GM12892 (cell line): ENCODE measurements around the gene ASF1B.

Source experiments
- POLR2A ChIP-seq: IDR thresholded peaks from 2 replicates; pipeline ENCODE4 v1.6.1; 2011; ENCODE audit warnings: low read depth, low read length, control low read depth
- POLR2AphosphoS5 ChIP-seq: IDR thresholded peaks from 2 replicates; pipeline ENCODE4 v1.6.1; 2011; ENCODE audit warnings: low read depth, low read length, control low read depth
- TAF1 ChIP-seq: IDR thresholded peaks from 2 replicates; pipeline ENCODE4 v1.6.1; 2011; ENCODE audit warnings: low read depth, mild to moderate bottlenecking, control low read depth, low read length, borderline replicate concordance

DNA sequence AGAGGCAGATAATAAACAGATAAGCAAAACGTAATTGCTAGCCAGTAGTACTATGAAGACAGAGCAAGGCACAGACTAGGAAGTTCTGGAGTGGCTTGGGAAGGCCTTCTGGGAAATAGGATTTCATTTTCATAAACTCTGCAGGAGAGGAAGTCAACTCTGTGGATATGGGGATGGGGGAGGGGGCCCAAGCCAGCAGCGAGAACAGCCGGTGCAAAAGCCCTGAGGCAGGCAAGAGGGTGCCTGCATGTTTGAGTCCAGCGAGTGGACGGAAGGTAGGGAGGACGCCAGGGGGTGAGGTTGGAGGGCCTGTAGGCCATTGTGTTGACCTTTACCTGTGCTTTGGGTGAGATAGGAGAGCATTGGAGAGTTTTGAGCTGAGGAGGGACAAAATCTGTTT, 9.0 kb upstream of the ASF1B start:
- no peak for TF ChIP-seq POLR2AphosphoS5
- TF ChIP-seq POLR2A = no peak
- TF ChIP-seq TAF1 = no peak
